K562 (cell line): ENCODE results near the gene HACD1. TPM values are rescaled to one million over a fixed set of nuclear protein-coding genes. Genes with fewer than 3 reads are reported as not detected.

Experiments
- ADNP ChIP-seq: fragments of 200-800 bp; sonication (Bioruptor generic); IDR thresholded peaks from 2 replicates; pipeline ENCODE4 v1.6.1; 2016; ENCODE audit warnings: missing genetic modification characterization, missing compliant biosample characterization
- BCOR ChIP-seq: fragments of 450-650 bp; IDR thresholded peaks from 2 replicates; pipeline ENCODE4 v1.6.1; 2016
- CAMTA2 ChIP-seq: fragments of 250-450 bp; sonication (Bioruptor Pico); conservative IDR thresholded peaks from 2 replicates; pipeline ENCODE4 v1.5.1; 2022
- CEBPB ChIP-seq: fragments of 450-650 bp; IDR thresholded peaks from 2 replicates; pipeline ENCODE4 v1.6.1; 2016; ENCODE audit warnings: missing genetic modification characterization, missing compliant biosample characterization
- CREM ChIP-seq: IDR thresholded peaks from 2 replicates; pipeline ENCODE4 v1.6.1; 2014; ENCODE audit warnings: antibody characterized with exemption, low read depth
- CTBP1 ChIP-seq: fragments of 450-650 bp; IDR thresholded peaks from 2 replicates; pipeline ENCODE4 v1.6.1; 2016; ENCODE audit warnings: borderline replicate concordance
- EHMT2 ChIP-seq: fragments of 450-650 bp; IDR thresholded peaks from 2 replicates; pipeline ENCODE4 v1.6.1; 2018; ENCODE audit warnings: antibody characterized with exemption
- GATAD2A ChIP-seq: fragments of 450-650 bp; IDR thresholded peaks from 2 replicates; pipeline ENCODE4 v1.6.1; 2017
- HDAC1 ChIP-seq, 2 experiments: fragments of 450-650 bp; IDR thresholded peaks; 2 replicates each; pipeline ENCODE4 v1.6.1; 2016 to 2017; ENCODE audit warnings: inconsistent platforms in 1 of 2, mild to moderate bottlenecking in 1 of 2, moderate library complexity in 1 of 2
- JUN ChIP-seq, 2 experiments: sonication (generic) in 1 of 2; formaldehyde crosslinking in 1 of 2; IDR thresholded peaks; 2 replicates each; pipeline versions ENCODE4 v1.6.1 to v1.8.0; 2012 to 2022; ENCODE audit warnings: borderline replicate concordance in 2 of 2, mild to moderate bottlenecking in 2 of 2, improper control_type of control experiment in 1 of 2, low read depth in 1 of 2, low read length in 1 of 2, missing genetic modification reagents in 1 of 2
- JUND ChIP-seq, 2 experiments: IDR thresholded peaks; 2 replicates in 1 of 2; 3 replicates in 1 of 2; pipeline ENCODE4 v1.6.1; 2011; ENCODE audit warnings: borderline replicate concordance in 2 of 2, low read depth in 2 of 2, low read length in 2 of 2, improper control_type of control experiment in 1 of 2, missing biosample characterization in 1 of 2, missing genetic modification characterization in 1 of 2, missing genetic modification reagents in 1 of 2
- KDM2B ChIP-seq: fragments of 250-450 bp; sonication (Bioruptor Pico); IDR thresholded peaks from 2 replicates; pipeline ENCODE4 v1.8.0; 2021; ENCODE audit warnings: mild to moderate bottlenecking, moderate library complexity
- MTA1 ChIP-seq: fragments of 450-650 bp; IDR thresholded peaks from 2 replicates; pipeline ENCODE4 v1.6.1; 2017; ENCODE audit warnings: borderline replicate concordance
- MXI1 ChIP-seq: IDR thresholded peaks from 2 replicates; pipeline ENCODE4 v1.6.1; 2011; ENCODE audit warnings: low read depth, mild to moderate bottlenecking, improper control_type of control experiment, low read length
- NBN ChIP-seq: fragments of 450-650 bp; IDR thresholded peaks from 2 replicates; pipeline ENCODE4 v1.6.1; 2016; ENCODE audit warnings: low read depth, mild to moderate bottlenecking
- RFX1 ChIP-seq: fragments of 450-650 bp; IDR thresholded peaks from 2 replicates; pipeline ENCODE4 v1.6.1; 2016; ENCODE audit warnings: mild to moderate bottlenecking, moderate library complexity
- RFX5 ChIP-seq: IDR thresholded peaks from 2 replicates; pipeline ENCODE4 v1.6.1; 2011; ENCODE audit warnings: low read depth, mild to moderate bottlenecking, improper control_type of control experiment, low read length
- SP1 ChIP-seq: sonication (generic); formaldehyde crosslinking; IDR thresholded peaks from 2 replicates; pipeline ENCODE4 v1.8.1; 2022; ENCODE audit warnings: mild to moderate bottlenecking, missing genetic modification reagents
- TAF15 ChIP-seq: fragments of 200-400 bp; formaldehyde crosslinking; IDR thresholded peaks from 2 replicates; pipeline ENCODE4 v1.6.1; 2017; ENCODE audit warnings: mild to moderate bottlenecking, low read depth, low read length, moderate library complexity
- TAL1 ChIP-seq: fragments of 450-650 bp; IDR thresholded peaks from 2 replicates; pipeline ENCODE4 v1.6.1; 2016; ENCODE audit warnings: mild to moderate bottlenecking
- TEAD1 ChIP-seq, 2 experiments: fragments of 450-650 bp in 1 of 2; sonication (generic) in 1 of 2; formaldehyde crosslinking; IDR thresholded peaks; 2 replicates each; pipeline versions ENCODE4 v1.4.0 to v1.8.0; 2020 to 2022; ENCODE audit warnings: mild to moderate bottlenecking in 2 of 2, missing genetic modification reagents in 1 of 2
- U2AF1 ChIP-seq: fragments of 200-400 bp; formaldehyde crosslinking; optimal IDR thresholded peaks from 2 replicates; pipeline ENCODE3; 2017; ENCODE audit warnings: mild to moderate bottlenecking, low read depth, low read length, moderate library complexity
- U2AF2 ChIP-seq: fragments of 200-400 bp; formaldehyde crosslinking; optimal IDR thresholded peaks from 2 replicates; pipeline ENCODE3; 2017; ENCODE audit warnings: low read depth, mild to moderate bottlenecking, low read length
- ZC3H11A ChIP-seq: IDR thresholded peaks from 2 replicates; pipeline ENCODE4 v1.6.1; 2012; ENCODE audit warnings: low read depth, low read length, improper control_type of control experiment
- ZNF124 ChIP-seq: sonication (generic); formaldehyde crosslinking; IDR thresholded peaks from 2 replicates; pipeline ENCODE4 v1.8.1; 2022; ENCODE audit warnings: missing genetic modification reagents
- ZNF197 ChIP-seq: fragments of 200-800 bp; sonication (Bioruptor generic); IDR thresholded peaks from 2 replicates; pipeline ENCODE4 v1.6.1; 2016; ENCODE audit warnings: low read depth, missing genetic modification characterization, missing compliant biosample characterization
- ZNF561 ChIP-seq: fragments of 450-650 bp; formaldehyde crosslinking; conservative IDR thresholded peaks from 2 replicates; pipeline ENCODE4 v1.4.0; 2020; ENCODE audit warnings: mild to moderate bottlenecking, moderate library complexity
- polyA plus RNA-seq, 8 experiments: library from polyadenylated mRNA; depleted of rRNA in 4 of 8; stranded (reverse) in 5 of 8; unstranded in 3 of 8; fragments of >200 nt; fragmentation: Nextera tagmentation in 2 of 8; fragmentation: Illumina TruSeq in 1 of 8; extraction: Ambion mirVana in 2 of 8; extraction: Trizol in 1 of 8; gene quantifications; 2 replicates each; pipeline versions ENCODE4 v1.2.1 to v1.2.3, GENCODE V29; 2011 to 2014; ENCODE audit warnings: inconsistent platforms in 1 of 8, missing spikeins in 1 of 8
- total RNA-seq, 7 experiments: library from RNA; depleted of rRNA in 6 of 7; stranded (reverse); fragments of >200 nt in 6 of 7; fragmentation: Illumina TruSeq in 2 of 7; extraction: Trizol in 2 of 7; gene quantifications; 2 replicates each; pipeline versions ENCODE4 v1.2.1 to v1.2.3, GENCODE V29; 2011 to 2021; ENCODE audit warnings: low replicate concordance in 1 of 7

The HACD1 gene
- total and polyA plus RNA-seq, 9 of the 15 experiments (the other 6 are each of a cell fraction or from before 2014, with no cell fraction given) = 0.99 to 4.5 (median 2.4) TPM

DNA sequence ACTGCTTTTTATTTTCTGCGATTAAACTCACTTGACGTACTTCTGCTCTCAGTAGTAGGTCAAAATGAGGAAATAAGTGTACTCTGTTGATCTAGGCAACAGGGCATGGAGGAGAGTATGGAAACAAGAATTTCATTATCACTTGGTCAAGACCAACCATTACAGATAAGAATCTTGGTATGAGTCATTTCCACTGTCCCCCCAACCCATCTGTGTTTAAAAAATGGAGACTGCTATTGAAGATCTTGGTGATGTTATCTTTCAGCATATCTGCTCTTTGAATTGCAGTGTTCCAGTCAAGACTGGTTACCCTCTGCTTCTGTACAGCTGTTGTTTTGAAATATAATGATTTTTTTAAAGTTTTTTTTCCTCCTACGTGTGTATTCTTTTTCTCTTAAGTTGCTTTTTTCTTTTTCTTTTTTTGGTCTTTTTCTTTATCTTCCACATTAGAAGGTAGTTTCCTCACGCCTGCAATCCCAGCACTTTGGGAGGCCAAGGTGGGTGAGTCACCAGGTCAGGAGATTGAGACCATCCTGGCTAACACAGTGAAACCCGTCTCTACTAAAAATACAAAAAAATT lies 38.5 kb upstream of the HACD1 start (continued):
- TF ChIP-seq JUND (IDR thresholded peaks at IDR 0.05; ENCODE audit: borderline replicate concordance, low read depth, low read length) (peak; percentile 95), JUND (tag; IDR thresholded peaks at IDR 0.05; ENCODE audit: borderline replicate concordance, low read depth, low read length) (peak; percentile 97), ZNF124 (no peak), HDAC1 (IDR thresholded peaks at IDR 0.05) (peak in 1 of 2 experiments; percentile 33; a peak in 1 of 4 replicates), U2AF2 (no peak), NBN (peak; percentile 85), TAF15 (no peak), ZNF197 (CRISPR knock-in tag) (no peak), KDM2B (CRISPR knock-in tag) (no peak), RFX5 (no peak), TAL1 (peak; percentile 45), ADNP (peak; percentile 69; the same call in 1 of the 2 replicates), ZC3H11A (no peak), RFX1 (peak; percentile 11; the same call in 1 of the 2 replicates), MTA1 (peak; percentile 80; the same call in 1 of the 2 replicates), CREM (0 out of 2 replicates have a peak, but pooled peaks have one; percentile 9), U2AF1 (no peak), GATAD2A (peak; percentile 70; the same call in 1 of the 2 replicates), CEBPB (tag) (0 out of 2 replicates have a peak, but pooled peaks have one; percentile 24), CAMTA2 (no peak), ZNF561 (CRISPR knock-in tag) (no peak), MXI1 (no peak), CTBP1 (peak; percentile 72; the same call in 1 of the 2 replicates), SP1 (CRISPR knock-in tag) (no peak), BCOR (peak; percentile 41; the same call in 1 of the 2 replicates), JUN (IDR thresholded peaks at IDR 0.05; ENCODE audit: borderline replicate concordance, low read depth, low read length) (peak; percentile 85), JUN (CRISPR knock-in tag; IDR thresholded peaks at IDR 0.05; ENCODE audit: borderline replicate concordance) (no peak), TEAD1 (CRISPR knock-in tag; IDR thresholded peaks at IDR 0.05) (peak in 1 of 2 experiments; percentile 70; a peak in 1 of 4 replicates), EHMT2 (peak; percentile 72; the same call in 1 of the 2 replicates)
